HG03159 (cell line): ENCODE results near the gene DLL1.
"Not testable (repeated sequence)": the region's sequence is repeated elsewhere in the genome, so short reads cannot be mapped to it uniquely, and the experiment has no call there.

Experiments used
- ATAC-seq: cut with Tn5 transposase; IDR thresholded peaks from one replicate; pipeline ENCODE4 v1.9.1; 2021; ENCODE audit warnings: mild to moderate bottlenecking, moderate library complexity; ENCODE audit not compliant: unreplicated experiment

DLL1 gene, protein sequence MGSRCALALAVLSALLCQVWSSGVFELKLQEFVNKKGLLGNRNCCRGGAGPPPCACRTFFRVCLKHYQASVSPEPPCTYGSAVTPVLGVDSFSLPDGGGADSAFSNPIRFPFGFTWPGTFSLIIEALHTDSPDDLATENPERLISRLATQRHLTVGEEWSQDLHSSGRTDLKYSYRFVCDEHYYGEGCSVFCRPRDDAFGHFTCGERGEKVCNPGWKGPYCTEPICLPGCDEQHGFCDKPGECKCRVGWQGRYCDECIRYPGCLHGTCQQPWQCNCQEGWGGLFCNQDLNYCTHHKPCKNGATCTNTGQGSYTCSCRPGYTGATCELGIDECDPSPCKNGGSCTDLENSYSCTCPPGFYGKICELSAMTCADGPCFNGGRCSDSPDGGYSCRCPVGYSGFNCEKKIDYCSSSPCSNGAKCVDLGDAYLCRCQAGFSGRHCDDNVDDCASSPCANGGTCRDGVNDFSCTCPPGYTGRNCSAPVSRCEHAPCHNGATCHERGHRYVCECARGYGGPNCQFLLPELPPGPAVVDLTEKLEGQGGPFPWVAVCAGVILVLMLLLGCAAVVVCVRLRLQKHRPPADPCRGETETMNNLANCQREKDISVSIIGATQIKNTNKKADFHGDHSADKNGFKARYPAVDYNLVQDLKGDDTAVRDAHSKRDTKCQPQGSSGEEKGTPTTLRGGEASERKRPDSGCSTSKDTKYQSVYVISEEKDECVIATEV

DNA sequence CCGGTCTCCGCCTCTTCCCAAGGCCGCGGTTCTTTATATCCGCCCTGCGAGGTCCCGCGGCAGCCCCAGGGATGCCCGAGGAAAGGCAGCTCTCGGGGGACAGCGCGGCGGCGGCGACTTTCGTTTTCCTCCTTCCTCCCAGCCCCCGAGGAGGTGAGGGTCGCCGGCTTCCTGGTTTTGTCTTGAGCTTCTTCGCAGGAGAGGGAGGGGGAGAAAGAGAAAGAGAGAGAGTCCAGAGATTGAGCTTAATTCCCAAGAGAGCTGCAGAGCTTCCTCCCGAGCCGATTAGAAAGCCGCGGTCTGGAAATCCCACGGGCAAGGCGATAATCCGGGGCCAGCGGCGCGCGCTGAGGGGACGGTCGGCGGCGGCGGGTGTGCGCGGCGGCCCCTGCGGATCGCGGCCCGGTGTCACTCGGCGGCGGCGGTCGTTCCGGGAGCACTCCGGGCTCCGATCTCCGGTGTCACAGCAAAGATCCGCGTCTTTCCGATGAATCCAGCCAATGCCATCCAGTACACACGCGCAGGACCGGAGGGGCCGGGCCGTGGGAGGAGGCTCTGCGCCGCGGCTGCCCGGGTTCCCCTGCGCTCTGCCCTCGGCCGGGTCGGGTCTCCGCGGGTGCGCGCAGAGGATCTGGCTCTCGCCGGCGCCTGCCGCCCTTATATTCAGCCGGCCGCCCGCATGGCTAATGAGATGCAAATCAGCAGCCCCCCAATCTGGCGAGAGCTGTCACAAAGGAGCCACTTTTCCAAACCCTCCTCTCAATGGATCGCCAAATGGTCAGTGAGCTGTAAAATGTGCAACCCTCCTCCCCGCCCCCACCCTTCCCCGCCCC is at the start of gene DLL1:
TSS of gene DLL1 (minus strand) at position 783 of the 833 bp plus-strand sequence. CDS start 939 bp downstream, outside the sequence.
- no peak for ATAC-seq

DNA sequence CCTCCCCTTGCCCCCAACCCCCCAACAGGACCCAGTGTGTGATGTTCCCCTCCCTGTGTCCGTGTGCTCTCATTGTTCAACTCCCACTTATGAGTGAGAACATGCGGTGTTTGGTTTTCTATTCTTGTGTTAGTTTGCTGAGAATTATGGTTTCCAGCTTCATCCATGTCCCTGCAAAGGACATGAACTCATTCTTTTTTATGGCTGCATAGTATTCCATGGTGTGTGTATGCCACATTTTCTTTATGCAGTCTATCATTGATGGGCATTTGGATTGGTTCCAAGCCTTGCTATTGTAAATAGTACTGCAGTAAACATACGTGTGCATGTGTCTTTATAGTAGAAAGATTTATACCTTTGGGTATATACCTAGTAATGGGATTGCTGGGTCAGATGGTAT is 44.3 kb upstream of the DLL1 start:
- not testable (repeated sequence) for ATAC-seq

DNA sequence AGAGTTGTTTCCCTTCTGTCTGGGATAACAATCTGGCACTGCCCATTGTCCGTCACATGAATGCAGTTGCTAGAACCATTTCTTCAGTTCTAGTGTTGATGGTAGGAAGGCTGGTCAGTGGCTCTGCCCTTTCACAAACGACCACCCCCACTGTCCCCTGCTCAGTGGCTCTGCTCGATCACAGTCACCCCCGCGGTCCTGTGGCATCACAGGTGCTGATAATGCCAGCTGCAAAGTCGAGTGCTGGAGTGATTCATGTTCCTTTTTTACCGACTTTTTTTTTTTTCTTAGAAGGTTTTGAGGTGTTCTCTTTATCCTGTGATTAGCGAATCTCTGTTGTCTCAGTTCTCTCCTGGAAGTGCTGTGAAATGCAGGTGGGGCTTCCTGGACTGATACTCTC is 38.4 kb upstream of the DLL1 start:
- ATAC-seq = no peak

DNA sequence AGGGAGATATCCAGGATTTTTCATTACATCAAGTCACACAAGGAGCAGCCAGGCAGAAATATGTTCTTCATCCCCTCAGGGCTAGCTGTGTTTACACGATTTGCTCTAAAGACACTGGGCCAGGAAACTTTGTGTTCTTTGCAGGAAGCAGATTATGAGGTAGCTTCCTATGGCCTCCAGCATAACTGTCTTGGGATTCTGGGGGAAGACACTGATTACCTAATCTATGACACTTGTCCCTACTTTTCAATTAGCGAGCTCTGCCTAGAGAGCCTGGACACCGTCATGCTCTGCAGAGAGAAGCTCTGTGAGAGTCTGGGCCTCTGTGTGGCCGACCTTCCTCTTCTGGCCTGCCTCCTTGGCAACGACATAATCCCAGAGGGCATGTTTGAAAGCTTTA is 26.8 kb upstream of the DLL1 start:
- ATAC-seq = no peak

DNA sequence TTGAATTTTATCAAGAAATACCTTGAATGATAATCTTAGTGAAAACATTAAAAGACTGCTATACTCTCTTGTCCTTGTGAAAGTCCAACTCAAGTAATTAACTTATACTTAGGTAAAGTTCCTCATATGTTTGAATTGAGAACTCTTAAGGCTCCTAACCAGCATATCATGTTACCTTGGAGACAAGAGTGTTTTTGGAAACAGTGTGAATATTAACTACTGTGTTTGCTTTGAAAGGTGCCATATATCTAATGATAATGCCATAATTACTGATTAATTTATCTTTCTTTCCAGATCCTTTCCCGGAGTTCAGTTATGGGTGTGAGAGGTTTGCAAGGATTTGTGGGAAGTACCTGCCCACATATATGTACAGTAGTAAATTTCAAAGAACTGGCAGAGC is 26.2 kb upstream of the DLL1 start:
- no peak for ATAC-seq

DNA sequence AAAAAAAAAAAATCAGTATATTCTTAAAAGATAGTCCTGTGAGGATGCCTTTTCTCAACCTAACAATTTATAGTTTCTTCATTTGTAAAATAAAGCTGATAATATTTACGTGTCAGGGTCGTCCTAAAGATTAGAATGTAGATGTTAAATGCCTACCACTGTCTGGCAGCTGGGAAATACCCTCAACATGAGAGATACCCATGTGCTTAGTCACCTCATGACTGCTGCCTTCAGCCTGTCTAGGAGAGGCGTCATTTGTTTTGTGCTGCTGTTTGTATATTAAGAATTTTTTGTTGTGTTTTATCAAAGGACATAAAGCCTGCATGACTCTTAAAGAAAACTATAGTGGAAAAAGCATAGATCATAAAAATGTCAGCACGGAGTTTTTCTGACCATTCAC is 25.2 kb upstream of the DLL1 start:
- no peak for ATAC-seq

DNA sequence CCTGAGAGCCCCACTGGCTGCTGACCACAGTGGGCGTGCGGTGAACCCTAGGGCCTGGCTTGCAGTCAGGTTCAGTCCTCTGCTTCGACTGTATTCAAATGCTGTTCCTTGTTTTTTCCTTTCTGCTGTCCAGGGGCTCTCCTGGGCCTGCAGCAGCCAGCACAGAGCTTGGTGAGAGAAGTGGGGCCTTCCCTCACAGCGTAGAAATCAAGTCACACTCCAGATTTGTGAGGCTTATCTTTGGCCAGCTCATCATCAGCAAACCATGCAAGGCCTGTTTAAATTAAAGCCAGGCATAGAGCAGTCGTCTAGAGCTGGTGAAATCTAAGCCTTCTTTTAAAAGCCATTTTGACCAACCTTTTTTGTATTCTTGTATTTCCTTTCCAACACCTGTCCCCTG is 24.1 kb upstream of the DLL1 start:
- ATAC-seq = no peak

DNA sequence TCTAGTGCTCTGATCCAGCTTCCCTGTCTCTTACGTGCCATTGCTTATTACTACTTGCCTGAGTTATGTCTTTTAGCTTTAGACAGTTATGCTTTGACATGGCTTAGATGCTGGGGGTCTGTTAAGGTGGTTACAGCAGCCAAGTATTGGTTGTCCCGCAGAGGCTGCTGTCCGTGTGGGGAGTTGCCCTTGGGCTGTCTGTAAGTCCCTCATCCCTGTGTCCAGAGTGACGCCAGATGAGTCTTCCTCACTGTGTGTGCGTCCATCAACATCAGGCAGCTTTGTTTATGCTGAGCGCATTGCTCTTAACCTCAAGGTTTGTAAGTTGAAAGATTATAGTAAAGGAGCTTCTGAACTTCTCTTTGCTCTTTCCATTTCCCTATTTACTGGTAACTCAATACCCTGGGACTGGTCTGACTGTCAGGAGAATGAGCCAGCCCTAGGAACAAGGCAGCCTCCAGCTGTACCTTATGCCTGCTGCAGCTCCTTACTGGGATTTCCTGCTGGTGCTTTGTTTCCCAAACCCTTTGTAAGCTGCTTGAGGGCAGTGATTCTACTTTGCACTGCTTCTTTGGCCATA is 22.9 kb upstream of the DLL1 start:
- ATAC-seq = no peak

DNA sequence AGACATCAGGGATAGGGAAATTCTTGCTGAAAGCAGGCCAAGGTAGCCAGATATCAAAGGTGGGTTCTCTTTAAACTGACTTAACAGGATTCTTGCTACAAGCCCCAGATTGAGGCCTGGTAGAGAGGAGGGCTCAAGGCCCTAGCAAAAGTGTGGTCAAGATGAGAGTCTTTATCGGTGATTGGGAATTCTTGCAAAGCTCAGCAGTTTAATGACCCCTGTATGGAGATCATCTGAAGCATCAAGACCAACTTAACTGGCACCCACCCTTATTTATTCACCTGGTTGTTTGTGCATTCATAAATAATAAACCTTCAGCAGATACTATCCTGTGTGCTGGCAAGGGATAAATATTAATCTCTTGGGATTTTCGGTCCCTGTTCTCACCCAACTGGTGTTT is 22.0 kb upstream of the DLL1 start:
- ATAC-seq = no peak

DNA sequence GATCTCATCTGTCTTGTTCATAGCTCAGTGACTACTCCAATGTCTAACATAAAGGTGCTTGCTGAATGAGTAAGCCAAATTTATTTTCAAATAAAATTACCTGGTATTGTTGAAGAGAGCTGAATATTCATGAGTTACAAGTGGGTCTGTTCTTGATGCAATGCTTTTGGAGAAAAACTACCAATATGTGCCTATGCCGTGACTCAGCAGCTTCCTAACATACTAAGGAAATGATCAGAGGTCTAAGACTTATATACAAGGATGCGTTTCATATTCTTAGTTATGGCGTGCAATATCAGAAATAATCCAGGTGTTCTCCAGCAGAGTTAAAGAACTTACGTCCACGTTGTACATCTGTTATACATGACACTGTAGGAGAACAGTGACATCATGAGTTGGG is 20.8 kb upstream of the DLL1 start:
- no peak for ATAC-seq

DNA sequence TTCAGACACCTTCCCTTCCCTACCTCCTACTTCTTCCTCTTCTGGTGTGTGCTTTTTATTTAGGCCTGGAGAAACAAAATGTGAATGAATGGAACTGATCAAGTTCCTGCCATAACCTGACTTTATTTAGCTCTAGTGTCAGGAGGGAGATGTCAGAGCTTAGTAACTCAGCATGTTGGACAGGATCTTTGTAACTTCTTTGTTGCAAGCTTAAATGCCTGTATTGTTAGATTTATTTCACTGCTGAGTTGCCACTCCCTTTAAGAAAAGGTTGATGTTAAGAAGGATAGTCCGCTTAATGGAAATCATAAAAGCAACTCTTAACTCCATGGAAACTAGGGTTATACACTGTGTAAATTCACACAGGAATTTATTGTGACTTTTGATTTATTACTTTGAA is 17.9 kb upstream of the DLL1 start:
- no peak for ATAC-seq

DNA sequence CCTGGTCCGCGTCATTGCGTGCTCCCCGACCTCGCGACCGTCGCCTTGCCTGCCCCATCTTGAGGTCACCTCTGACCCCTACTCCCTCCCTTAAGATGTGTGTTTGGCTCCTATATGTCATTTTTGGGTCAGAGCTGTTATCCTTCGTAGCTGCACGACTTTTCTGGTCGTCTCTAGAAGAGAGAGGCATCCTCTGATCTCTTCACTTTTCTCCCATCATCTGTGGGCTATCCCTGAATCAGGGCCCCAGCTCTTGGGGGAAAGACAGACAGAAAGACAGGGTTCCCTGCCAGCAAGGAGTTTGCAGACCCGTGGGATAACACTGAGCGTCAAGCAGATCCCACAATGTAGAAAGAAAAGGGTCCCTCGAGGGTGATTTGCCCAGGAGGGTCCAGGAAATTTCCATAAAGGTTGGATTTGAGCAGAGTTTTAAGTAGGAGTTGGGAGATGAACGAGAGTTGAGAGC is 16.2 kb upstream of the DLL1 start:
- ATAC-seq = no peak

DNA sequence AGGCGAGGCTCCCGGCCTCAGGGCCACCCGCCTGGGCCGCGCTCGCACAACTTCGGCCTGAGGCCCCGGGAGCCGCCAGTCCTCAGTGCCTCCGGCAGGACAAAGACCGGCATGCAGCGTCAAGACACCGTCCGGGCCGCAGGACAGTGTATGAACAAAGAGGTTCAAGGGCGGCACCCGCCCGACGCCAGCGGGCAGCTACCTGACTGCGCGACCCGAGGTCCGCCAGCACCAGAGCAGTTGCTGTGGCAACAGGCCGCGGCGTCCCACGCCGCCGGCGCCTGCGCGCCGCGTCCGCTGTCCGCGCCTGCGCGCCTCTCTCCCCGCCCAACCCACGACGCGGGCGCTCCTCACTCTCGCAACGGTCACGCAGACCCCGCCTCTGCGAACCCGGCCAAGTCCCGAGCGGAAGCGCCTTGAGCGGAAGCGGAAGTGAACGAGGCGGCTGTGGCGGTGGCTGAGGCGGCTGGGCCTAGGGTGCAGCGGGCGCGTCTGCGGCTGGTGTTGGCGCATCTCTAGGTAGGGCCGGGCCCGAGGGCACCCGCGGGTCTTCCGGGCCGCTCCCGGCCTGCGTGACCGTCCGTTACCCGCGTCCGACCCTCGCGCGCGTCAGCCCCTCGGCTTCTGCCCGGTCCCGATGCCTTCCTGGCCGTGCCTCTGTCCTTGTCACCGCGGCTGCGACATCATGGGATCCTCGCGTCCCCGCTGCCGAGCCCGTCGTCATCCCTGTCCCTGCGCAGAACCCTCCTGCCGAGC is 15.6 kb upstream of the DLL1 start, which contains the start of gene FAM120B:
TSS of gene FAM120B (plus strand) at position 435 of the 756 bp plus-strand sequence. CDS start 10,633 bp downstream, outside the sequence.
- ATAC-seq = peak; percentile 98

DNA sequence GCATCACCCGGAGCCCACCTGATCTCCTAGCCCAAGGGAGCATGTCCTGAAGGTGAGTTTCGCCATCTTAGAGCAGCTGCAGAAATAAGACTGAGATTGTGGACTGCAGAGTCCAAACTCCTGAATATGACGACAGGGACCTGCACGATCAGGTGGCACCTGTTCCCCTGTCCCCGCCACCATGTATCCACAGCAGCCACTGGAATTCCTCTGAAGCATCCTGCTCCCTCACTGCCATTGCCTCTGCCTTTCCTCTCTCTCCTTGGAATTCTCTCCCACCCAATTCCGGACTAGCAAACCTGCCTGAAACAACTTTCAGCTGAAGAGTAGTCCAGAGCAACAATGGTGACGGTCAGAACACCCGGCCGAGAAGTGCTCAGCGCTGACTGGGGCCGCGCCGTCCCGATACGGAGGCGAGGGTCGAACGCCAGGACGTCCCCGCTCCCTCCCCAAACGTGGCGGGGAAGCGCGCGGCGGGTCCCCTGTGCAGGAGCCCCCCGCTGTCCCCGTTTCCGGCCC is 15.0 kb upstream of the DLL1 start:
- no peak for ATAC-seq

DNA sequence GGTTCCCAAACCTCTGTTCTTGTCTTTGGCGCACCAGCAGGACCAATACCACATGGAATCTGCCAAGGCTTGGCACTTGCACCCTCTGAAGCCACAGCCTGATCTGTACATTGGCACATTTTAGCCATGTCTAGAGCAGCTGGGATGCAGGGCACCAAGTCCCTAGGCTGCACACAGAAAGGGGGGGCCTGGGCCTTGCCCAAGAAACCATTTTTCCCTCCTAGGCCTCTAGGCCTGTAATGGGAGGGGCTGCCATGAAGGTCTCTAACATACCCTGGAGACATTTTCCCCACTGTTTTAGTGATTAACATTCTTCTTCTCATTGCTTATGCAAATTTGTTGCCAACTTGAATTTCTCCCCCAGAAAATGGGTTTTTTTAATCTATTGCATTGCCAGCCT is 10.3 kb upstream of the DLL1 start:
- no peak for ATAC-seq

DNA sequence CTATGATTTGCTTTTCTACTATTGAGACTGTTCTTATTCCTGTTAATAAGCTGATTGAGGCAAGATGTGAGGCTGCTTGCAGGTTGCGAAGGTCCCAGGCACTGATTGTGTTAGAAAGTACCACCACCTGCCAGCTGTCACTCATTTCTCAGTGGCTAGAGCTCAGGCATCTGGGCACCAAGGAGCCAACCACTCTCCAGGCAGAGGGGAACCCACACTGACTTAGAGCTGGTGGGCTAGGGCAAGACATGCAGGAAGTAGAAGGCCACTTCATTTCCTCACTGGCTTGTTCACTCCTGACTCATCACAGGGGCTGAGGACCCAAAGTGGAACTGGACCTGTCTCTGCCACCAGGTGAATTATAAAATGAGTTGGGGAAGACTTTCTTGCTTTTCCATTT is 7.8 kb upstream of the DLL1 start:
- ATAC-seq = no peak

DNA sequence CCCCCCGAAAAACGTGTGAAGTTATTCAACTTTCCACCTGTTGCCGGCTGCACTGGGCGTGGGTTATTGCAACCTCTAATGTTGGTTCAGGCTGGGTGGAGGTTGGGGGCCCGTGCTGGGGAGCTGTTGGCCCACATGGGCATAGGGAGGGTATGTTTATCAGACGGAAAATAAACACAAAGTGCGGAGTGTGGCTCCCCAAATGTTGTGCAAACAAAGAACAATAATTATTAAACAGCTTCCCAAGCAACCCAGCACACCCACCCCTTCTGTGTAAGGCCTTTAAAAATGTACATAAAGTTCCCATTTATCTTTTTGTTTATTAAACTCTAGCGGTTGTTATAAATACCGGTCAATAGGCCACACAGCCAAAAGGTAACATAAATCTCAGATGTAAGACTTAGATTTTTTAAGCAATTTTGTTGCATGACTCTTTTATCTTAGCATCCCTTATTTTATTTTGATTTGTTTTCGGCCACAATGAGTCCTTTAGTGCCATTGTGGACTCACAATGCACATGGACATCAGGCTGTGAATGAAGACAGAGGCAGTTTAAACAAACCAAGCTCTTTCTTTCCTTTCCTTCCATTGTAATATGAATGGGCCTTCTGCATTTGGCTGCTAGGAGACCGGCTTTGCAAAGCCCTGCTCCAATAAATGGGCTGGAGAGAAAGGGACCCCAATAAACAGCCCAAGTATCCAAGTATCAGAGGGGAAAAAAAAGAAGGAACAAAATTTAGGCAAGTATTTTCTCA is 6.9 kb upstream of the DLL1 start:
- ATAC-seq = no peak

DNA sequence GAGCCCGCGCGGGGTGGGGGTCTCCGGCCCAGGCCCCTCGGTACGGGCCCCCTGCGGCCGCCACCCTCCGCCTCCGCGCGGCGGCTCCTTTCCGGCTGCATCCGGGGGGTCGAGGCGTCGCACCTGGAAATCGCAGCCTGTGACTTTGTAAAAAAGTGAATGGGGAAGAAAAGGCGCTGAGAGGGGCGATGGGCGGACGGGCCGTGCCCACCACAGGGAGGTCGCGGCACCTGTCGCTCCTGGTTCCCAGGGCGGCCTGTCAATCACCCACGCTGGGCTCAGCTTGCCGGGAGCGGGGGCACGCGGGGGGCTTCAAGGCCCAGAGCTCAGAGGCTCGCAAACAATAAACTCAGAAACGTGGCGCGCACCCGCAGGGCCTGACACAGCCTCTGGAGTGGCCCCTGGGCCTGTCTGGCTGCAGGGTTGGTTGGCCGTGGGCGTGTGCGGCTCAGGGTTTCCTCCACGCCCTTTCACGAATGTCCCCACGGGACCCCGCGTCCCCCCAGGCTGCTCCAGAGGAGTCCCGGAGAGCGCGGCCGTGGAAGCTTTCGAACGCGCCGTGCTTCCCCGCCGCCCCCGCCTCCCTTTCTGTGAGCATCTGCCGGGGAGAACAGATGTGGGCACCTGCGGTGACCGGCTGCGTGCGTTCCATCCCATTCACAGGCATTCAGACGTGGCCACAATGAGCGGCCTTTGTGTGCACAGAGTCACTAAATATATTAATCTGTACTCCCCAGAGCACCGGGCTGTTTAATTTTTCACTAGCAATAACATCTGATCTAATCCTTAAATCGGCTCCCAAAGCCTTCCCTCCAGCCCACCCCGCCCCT is 6.1 kb upstream of the DLL1 start:
- no peak for ATAC-seq

DNA sequence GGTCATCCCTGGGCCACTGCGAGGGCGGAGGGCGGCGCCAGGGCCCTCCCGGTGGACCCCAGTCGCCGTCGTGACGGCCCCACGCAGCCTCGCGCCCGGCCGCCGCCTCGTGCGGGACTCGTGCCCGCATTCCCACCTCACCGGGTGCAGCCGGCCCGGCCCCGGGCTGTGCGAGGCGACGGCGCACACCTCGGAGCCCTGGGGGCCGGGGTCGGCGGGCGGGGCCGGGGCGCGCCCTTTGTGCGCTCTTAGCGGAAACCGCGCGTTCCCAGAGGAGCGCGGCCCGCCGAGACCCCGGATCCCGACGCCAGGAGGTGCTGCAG is 5.5 kb upstream of the DLL1 start:
- no peak for ATAC-seq
